ENCODE data around the gene RNF112. TPM values are rescaled to one million over a fixed set of nuclear protein-coding genes. Genes with fewer than 3 reads are reported as not detected.
A peak's percentile ranks its signal among the peaks of the same experiment; 100 is the strongest.

Gene RNF112
- total and polyA plus RNA-seq, 8 donors = 0.34 to 3.0 (median 0.51) TPM

DNA sequence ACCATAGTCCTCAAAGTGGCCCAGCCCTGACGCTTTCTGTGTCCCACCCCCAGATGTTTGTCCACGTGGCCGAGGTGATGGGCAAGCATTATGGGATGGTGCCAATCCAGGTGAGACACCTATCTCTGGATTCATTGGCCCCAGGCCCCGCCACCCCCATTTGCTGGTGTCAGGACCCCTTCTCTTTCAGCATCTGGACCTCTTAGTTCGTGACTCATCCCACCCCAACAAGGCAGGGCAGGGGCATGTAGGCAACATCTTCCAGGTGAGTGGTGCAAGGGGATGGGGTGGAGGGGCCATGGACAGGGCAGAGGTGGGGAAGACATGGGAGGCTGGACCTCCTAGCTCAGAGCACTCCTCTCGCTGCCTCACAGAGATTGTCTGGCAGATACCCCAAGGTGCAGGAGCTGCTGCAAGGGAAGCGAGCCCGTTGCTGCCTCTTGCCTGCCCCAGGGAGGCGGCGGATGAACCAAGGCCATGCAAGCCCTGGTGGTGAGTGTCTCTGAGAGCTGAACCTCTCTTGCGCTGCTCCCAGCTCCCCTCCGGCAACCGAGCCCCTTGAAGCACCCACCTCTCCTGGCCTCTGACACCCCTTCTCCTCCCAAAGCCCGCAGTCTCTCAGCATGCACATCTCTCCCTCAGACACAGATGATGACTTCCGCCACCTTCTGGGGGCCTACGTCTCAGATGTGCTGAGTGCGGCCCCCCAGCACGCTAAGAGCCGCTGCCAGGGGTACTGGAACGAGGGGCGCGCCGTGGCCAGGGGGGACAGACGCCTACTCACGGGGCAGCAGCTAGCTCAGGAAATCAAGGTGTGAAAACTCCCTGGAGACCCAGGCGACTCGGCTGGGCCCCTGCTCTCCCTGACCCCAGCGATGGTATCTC, 3.6 kb downstream of the RNF112 start:
- Histone ChIP-seq H3K27me3 (no peaks in the 10 kb centered on the region), H3K9me3 (no peaks in the 10 kb centered on the region), H3K27ac (no peak overlapping the region), H3K4me1 (no peaks in the 10 kb centered on the region), H3K36me3 (no peaks in the 10 kb centered on the region), H3K4me3 (no peak overlapping the region)
- intact Hi-C loops (cut with DNase I) = loop anchor here in 1 of 3 donors (10.0 kb wide), 1 partner anchor 50 kb away; the partner anchor contains the start of gene B9D1
- no peak for ATAC-seq
- TF ChIP-seq, protein P1, sequence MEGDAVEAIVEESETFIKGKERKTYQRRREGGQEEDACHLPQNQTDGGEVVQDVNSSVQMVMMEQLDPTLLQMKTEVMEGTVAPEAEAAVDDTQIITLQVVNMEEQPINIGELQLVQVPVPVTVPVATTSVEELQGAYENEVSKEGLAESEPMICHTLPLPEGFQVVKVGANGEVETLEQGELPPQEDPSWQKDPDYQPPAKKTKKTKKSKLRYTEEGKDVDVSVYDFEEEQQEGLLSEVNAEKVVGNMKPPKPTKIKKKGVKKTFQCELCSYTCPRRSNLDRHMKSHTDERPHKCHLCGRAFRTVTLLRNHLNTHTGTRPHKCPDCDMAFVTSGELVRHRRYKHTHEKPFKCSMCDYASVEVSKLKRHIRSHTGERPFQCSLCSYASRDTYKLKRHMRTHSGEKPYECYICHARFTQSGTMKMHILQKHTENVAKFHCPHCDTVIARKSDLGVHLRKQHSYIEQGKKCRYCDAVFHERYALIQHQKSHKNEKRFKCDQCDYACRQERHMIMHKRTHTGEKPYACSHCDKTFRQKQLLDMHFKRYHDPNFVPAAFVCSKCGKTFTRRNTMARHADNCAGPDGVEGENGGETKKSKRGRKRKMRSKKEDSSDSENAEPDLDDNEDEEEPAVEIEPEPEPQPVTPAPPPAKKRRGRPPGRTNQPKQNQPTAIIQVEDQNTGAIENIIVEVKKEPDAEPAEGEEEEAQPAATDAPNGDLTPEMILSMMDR (IDR thresholded peaks at IDR 0.05) = no peak
- FAIRE-seq = no peak
- DNase-seq = peak in 1 of 6 donors; percentile 47
- WGBS, 2 donors = 69 to 81% methylated on average over 28 of the region's 28 CpGs

DNA sequence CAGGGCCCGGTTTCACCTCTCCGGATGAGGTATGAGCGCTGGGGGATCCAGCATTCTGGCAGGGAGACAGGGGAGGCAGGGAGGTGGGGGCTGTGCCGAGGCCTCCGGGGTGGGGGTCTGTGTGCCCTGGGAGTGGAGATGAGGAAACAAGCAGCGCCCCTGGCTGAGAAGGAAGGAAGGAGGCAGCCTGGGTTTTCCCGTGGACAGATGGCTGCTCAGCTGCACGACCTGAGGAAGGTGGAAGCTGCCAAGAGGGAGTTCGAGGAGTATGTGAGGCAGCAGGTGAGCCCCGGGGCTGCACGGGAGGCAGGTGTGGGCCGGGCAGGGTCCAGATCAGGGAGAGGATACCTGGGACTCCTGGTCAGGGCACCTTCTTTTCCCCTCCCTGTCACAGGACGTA, 4.3 kb downstream of the RNF112 start:
- H3K36me3 ChIP-seq = no peaks in the 10 kb centered on the region
- no peak for FAIRE-seq
- TF ChIP-seq, protein P1 (IDR thresholded peaks at IDR 0.05) = no peak
- H3K4me1 ChIP-seq = no peaks in the 10 kb centered on the region
- H3K9me3 ChIP-seq = no peaks in the 10 kb centered on the region
- no peak for DNase-seq
- intact Hi-C loops (cut with DNase I) = loop anchor here in 1 of 3 donors (10.0 kb wide), 1 partner anchor 51 kb away; the partner anchor contains the start of gene B9D1
- no peaks in the 10 kb centered on the region for H3K27me3 ChIP-seq
- no peak overlapping the region for H3K27ac ChIP-seq
- no peak overlapping the region for H3K4me3 ChIP-seq
- no peak for ATAC-seq
- 51 to 58% methylated on average over 11 to 13 of the region's 13 CpGs for WGBS, 2 donors

DNA sequence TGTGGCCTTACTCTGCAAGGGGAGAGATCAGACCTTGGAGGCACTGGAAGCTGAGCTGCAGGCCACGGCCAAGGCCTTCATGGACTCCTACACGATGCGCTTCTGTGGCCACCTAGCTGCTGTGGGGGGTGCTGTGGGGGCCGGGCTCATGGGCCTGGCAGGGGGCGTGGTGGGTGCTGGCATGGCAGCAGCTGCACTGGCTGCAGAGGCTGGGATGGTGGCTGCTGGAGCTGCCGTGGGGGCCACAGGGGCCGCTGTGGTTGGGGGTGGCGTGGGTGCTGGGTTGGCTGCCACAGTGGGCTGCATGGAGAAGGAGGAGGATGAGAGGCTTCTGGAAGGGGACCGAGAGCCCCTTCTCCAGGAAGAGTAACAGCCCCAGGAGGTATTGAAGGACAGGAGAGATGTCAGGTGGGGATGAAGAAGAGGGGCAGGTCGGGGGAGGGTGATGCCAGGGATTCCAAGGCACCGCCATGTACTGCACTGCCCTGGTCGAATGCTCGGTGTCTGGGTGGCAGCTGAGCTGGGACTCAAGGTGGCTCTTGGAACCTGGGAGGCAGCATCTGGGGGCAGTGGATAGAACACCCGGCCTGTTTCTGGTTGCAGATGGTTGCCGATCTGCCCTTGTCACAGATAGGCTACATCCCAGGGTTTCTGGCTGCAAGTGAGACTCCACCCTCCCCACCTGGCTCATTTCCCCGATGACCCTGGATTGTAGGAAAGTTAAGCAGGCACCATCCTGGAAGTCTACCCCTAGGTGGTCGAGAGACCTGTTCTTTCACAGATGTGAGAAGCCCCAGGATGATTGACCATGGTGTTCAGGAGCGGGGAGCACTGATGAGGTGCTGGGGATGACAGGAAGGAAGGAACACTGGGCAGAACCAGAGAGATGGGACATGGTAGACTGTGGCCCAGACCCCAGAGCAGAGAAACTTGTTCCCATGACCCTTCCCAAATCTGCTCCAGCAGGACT, 5.1 kb downstream of the RNF112 start:
- TF ChIP-seq, protein P1 (IDR thresholded peaks at IDR 0.05) = no peak
- no peaks in the 10 kb centered on the region for H3K27me3 ChIP-seq
- no peaks in the 10 kb centered on the region for H3K4me1 ChIP-seq
- no peak overlapping the region for H3K4me3 ChIP-seq
- FAIRE-seq (no peak), ATAC-seq (no peak), DNase-seq (peak in 1 of 6 donors; percentile 50)
- 72 to 76% methylated on average over 18 of the region's 18 CpGs for WGBS, 2 donors
- H3K36me3 ChIP-seq = no peaks in the 10 kb centered on the region
- H3K27ac ChIP-seq = no peak overlapping the region
- intact Hi-C loops (cut with DNase I) = loop anchor here in 1 of 3 donors (10.0 kb wide), 1 partner anchor 51 kb away; the partner anchor contains the start of gene B9D1
- no peaks in the 10 kb centered on the region for H3K9me3 ChIP-seq

DNA sequence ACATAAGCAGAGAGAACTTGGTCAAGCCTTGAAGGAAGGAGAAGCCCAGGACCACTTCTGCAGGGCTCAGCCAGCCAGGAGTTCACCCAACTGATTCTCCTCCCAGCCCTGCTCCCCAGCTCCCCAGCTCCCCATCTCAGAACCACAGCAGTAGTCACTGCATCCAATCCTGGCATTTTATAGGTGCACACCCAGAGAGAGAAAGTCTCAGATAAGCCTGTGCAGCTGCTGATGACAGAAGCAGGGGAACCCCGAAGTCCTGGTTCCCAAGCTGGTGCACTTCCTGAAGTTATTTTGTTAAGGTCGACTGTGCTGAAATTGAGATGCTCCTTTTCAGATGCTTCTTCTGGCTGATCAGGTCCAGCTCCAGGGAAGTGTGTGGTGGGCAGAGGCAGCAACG, 6.6 kb downstream of the RNF112 start:
- Histone ChIP-seq H3K4me3 (no peak overlapping the region), H3K27ac (no peak overlapping the region), H3K9me3 (no peaks in the 10 kb centered on the region), H3K36me3 (no peaks in the 10 kb centered on the region), H3K27me3 (no peaks in the 10 kb centered on the region), H3K4me1 (no peaks in the 10 kb centered on the region)
- DNase-seq (no peak), ATAC-seq (no peak), FAIRE-seq (no peak)
- TF ChIP-seq, protein P1 (IDR thresholded peaks at IDR 0.05) = no peak
- 46 to 58% methylated on average over 3 of the region's 3 CpGs for WGBS, 2 donors
- intact Hi-C loops (cut with DNase I) = loop anchor here in 1 of 3 donors (10.0 kb wide), 1 partner anchor 53 kb away; the partner anchor contains the start of gene B9D1

Measured in pancreas (tissue), 10 donors.